ENCODE measurements around the gene KDM2A. TPM values are rescaled to one million over a fixed set of nuclear protein-coding genes. Genes with fewer than 3 reads are reported as not detected.
A peak's percentile ranks its signal among the peaks of the same experiment; 100 is the strongest.

The KDM2A gene
- total and polyA plus RNA-seq, 2 donors from 2014 or later, result 16.2 to 82.6 TPM

DNA sequence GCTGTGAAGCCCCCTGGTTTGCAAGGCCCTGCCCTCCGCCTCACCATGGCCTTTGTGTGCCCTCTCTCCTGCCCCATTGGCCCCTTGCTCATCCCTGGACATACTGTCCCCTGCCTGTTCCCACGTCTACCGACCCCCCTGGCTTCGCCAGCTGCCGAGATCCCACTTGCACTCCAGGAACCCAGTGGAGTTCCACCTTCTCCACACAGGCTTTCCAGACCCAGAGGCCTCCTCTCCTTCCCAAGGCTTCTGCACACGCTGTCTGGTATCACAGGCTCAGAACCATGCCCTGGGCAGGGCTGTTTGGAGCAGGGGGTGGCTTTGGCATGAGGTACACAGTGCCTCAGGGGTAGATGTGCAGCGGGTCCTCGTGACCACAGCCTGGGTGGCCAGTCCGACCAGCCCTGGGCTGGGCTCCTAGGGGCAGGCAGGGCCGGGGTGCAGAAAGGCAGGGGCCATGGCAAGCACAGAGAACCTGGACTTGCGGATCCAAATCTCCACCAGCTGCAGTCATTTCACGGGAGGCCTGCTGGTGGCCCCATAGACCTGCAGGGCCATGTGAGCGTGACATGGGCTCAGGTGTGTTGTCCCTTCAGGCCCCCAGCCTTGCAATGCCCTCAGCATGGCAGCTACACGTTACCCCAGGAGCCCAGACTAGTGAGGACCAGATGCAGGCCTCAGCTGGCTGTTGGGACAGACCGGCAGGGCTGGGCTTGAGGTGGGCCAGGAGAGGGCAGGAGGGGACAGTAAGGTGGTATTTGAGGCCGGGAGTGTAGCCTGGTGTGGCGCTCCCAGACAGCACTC is 156.7 kb downstream of the KDM2A start:
- FAIRE-seq (no peak), DNase-seq (peak in 2 of 5 donors; percentile 38 to 76)
- H3K36me3 ChIP-seq (ENCODE audit: control insufficient read depth in 2 of 3, insufficient read depth in 3 of 3, low read length in 3 of 3), result peaks cover 0 to 17% (median 4%) of the 10 kb centered on the region in 3 donors
- peak overlapping the region in 1 of 2 donors; percentile 42 for H3K27ac ChIP-seq (ENCODE audit: low read depth in 2 of 2, low read length in 2 of 2)
- no peaks in the 10 kb centered on the region for H3K27me3 ChIP-seq (ENCODE audit: control insufficient read depth, insufficient read depth, low read length)
- intact Hi-C loops (cut with DNase I), result no loop called here
- H3K4me3 ChIP-seq (ENCODE audit: low read length in 3 of 3), result no peak overlapping the region
- no peaks in the 10 kb centered on the region for H3K9me3 ChIP-seq (ENCODE audit: control insufficient read depth in 2 of 3, insufficient read depth in 1 of 3, low read length in 3 of 3)
- H3K9ac ChIP-seq (ENCODE audit: low read length in 3 of 3), result no peak overlapping the region
- TF ChIP-seq, protein P1, sequence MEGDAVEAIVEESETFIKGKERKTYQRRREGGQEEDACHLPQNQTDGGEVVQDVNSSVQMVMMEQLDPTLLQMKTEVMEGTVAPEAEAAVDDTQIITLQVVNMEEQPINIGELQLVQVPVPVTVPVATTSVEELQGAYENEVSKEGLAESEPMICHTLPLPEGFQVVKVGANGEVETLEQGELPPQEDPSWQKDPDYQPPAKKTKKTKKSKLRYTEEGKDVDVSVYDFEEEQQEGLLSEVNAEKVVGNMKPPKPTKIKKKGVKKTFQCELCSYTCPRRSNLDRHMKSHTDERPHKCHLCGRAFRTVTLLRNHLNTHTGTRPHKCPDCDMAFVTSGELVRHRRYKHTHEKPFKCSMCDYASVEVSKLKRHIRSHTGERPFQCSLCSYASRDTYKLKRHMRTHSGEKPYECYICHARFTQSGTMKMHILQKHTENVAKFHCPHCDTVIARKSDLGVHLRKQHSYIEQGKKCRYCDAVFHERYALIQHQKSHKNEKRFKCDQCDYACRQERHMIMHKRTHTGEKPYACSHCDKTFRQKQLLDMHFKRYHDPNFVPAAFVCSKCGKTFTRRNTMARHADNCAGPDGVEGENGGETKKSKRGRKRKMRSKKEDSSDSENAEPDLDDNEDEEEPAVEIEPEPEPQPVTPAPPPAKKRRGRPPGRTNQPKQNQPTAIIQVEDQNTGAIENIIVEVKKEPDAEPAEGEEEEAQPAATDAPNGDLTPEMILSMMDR (IDR thresholded peaks at IDR 0.05; ENCODE audit: borderline replicate concordance, extremely low read depth, insufficient read depth), result no peak
- peaks cover 4 to 64% (median 32%) of the 10 kb centered on the region in 3 donors for H3K4me1 ChIP-seq (ENCODE audit: control insufficient read depth in 2 of 3, insufficient read depth in 2 of 3, low read depth in 1 of 3, low read length in 3 of 3)

DNA sequence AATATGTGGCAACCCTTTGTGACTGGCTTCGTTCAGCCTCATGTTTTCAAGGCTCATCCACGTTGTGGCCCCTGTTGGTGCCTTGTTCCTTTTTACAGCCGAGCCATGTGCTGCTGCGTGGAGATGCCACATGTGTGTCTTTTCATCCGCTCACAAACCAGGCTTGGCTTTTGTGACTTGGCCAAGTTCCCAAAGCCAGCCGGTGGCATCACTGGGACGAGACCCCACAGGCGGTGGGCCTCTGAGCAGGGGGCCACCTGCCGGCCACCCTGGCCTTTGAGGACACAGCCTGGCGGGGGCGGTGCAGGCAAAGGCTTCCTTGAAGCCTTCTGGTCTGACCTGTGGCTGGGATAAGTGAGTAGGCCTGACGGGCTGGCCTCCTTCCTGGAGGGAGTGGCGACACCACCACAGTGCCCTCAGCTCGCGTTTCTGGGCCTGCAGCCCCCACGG is 157.7 kb downstream of the KDM2A start:
- TF ChIP-seq, protein P1 (IDR thresholded peaks at IDR 0.05; ENCODE audit: borderline replicate concordance, extremely low read depth, insufficient read depth), result no peak
- H3K9me3 ChIP-seq (ENCODE audit: control insufficient read depth in 2 of 3, insufficient read depth in 1 of 3, low read length in 3 of 3), result no peaks in the 10 kb centered on the region
- peak overlapping the region; percentile 79 to 84 for H3K27ac ChIP-seq (ENCODE audit: low read depth in 2 of 2, low read length in 2 of 2)
- H3K4me3 ChIP-seq (ENCODE audit: low read length in 3 of 3), result no peak overlapping the region
- intact Hi-C loops (cut with DNase I), result no loop called here
- no peaks in the 10 kb centered on the region for H3K27me3 ChIP-seq (ENCODE audit: control insufficient read depth, insufficient read depth, low read length)
- H3K9ac ChIP-seq (ENCODE audit: low read length in 3 of 3), result peak overlapping the region in 1 of 3 donors; percentile 26
- peaks cover 0 to 21% (median 7%) of the 10 kb centered on the region in 3 donors for H3K36me3 ChIP-seq (ENCODE audit: control insufficient read depth in 2 of 3, insufficient read depth in 3 of 3, low read length in 3 of 3)
- H3K4me1 ChIP-seq (ENCODE audit: control insufficient read depth in 2 of 3, insufficient read depth in 2 of 3, low read depth in 1 of 3, low read length in 3 of 3), result peaks cover 0 to 55% (median 22%) of the 10 kb centered on the region in 3 donors
- FAIRE-seq (no peak), DNase-seq (peak in 4 of 5 donors; percentile 40 to 82 (median 60))

DNA sequence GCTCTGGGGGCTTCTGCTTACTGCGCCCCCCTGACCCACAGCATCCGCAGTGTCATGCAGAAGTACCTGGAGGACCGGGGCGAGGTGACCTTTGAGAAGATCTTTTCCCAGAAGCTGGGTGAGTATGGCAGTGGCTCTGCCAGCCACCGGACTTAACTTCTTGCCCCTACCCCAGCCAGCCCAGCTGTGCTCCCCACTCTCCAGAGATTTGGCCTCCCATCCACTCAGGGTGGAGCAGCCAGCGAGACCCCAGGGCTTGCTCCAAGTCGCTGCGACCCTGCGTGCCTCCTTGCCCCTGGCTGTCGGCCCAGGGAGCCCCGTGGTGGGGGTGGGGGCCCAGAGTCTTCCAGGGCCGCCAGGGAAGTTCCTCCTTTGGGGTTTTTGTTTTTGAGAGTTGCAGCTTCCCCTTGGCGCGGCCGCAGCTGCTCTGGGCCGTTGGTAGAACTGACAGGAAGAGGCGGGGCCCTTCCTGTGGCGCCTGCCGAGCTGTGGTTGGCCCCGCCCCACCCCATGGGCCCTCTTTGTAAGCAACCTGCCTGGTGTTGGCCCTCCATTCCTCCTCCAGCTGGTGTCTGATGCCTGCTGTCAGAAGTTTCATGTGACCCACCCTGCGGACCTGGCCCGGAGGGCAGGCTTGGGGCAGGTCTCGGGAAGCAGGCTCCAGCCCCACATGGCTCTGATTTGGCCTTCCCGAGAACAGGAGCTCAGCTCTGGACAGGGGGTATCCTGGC is 158.3 kb downstream of the KDM2A start:
- TF ChIP-seq, protein P1 (IDR thresholded peaks at IDR 0.05; ENCODE audit: borderline replicate concordance, extremely low read depth, insufficient read depth), result no peak
- no peak for FAIRE-seq
- H3K9me3 ChIP-seq (ENCODE audit: control insufficient read depth in 2 of 3, insufficient read depth in 1 of 3, low read length in 3 of 3), result no peaks in the 10 kb centered on the region
- H3K27ac ChIP-seq (ENCODE audit: low read depth in 2 of 2, low read length in 2 of 2), result peak overlapping the region; percentile 79 to 84
- peak overlapping the region in 1 of 3 donors; percentile 26 for H3K9ac ChIP-seq (ENCODE audit: low read length in 3 of 3)
- intact Hi-C loops (cut with DNase I), result no loop called here
- H3K4me3 ChIP-seq (ENCODE audit: low read length in 3 of 3), result no peak overlapping the region
- peaks cover 0 to 49% (median 16%) of the 10 kb centered on the region in 3 donors for H3K4me1 ChIP-seq (ENCODE audit: control insufficient read depth in 2 of 3, insufficient read depth in 2 of 3, low read depth in 1 of 3, low read length in 3 of 3)
- peaks cover 0 to 27% (median 10%) of the 10 kb centered on the region in 3 donors for H3K36me3 ChIP-seq (ENCODE audit: control insufficient read depth in 2 of 3, insufficient read depth in 3 of 3, low read length in 3 of 3)
- peak in 4 of 5 donors; percentile 69 to 96 (median 82) for DNase-seq
- H3K27me3 ChIP-seq (ENCODE audit: control insufficient read depth, insufficient read depth, low read length), result no peaks in the 10 kb centered on the region
